ENCODE results near the gene FHOD3. TPM values are rescaled to one million over a fixed set of nuclear protein-coding genes. Genes with fewer than 3 reads are reported as not detected.

The FHOD3 gene
- total and polyA plus RNA-seq, 2 of the 8 experiments (the other 6 are each of a cell fraction or from before 2014, with no cell fraction given) = 9.7 to 10.5 TPM

DNA sequence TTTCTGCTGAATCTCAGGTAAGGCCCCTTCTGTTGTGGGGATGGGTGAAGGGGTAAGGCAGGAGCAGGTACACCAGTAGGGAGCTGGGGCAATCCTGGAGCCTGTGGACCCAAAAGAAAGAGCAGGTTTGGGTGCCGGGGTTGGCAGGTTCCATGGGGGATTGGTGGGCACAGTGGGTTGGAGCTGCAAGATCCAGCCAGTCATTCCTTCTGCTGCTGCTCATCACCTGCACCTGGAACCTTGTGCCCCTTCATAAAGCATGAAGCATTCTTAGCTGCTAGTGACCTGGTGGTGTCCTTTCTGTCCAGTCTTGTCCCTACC is 24.9 kb downstream of the FHOD3 start:
- Histone ChIP-seq H3K36me3 (ENCODE audit: control insufficient read depth in 2 of 4, insufficient read depth in 4 of 4, low read length in 3 of 4) (no peaks in the 10 kb centered on the region), H4K5ac (ENCODE audit: insufficient read length, low read depth, low read length) (no peak overlapping the region), H4K91ac (replicated peaks; ENCODE audit: insufficient read length, low read length) (no peak overlapping the region), H3K4me3 (ENCODE audit: extremely low read depth in 1 of 4, insufficient read depth in 2 of 4, low read depth in 3 of 4, low read length in 4 of 4) (no peak overlapping the region), H2BK120ac (replicated peaks; ENCODE audit: low read depth, low read length) (no peak overlapping the region), H3K27me3 (replicated peaks in 1 of 4; ENCODE audit: control insufficient read depth in 3 of 4, extremely low read depth in 1 of 4, insufficient read depth in 3 of 4, low read length in 3 of 4) (no peaks in the 10 kb centered on the region), H3K79me1 (ENCODE audit: low read depth, low read length) (peaks cover 2% of the 10 kb centered on the region), H2AFZ (ENCODE audit: low read length) (no peak overlapping the region), H3K79me2 (ENCODE audit: control insufficient read depth in 1 of 2, insufficient read depth in 2 of 2, low read length in 2 of 2) (no peaks in the 10 kb centered on the region), H4K20me1 (replicated peaks in 1 of 2; ENCODE audit: control insufficient read depth in 1 of 2, insufficient read depth in 2 of 2, low read length in 2 of 2) (peaks cover 2% of the 10 kb centered on the region in 2 experiments), H3K56ac (replicated peaks; ENCODE audit: insufficient read length, low read depth, low read length) (no peak overlapping the region), H3K27ac (ENCODE audit: low read depth, low read length) (no peak overlapping the region), H3K23ac (ENCODE audit: insufficient read length) (no peak overlapping the region), H3K4ac (replicated peaks; ENCODE audit: insufficient read length, low read depth, low read length) (no peak overlapping the region), H3K23me2 (ENCODE audit: low read depth, low read length) (no peaks in the 10 kb centered on the region), H3K18ac (ENCODE audit: extremely low read depth, low read length) (no peak overlapping the region), H4K8ac (ENCODE audit: extremely low read depth, insufficient read depth, low read length) (no peak overlapping the region), H3K9ac (replicated peaks in 1 of 4; ENCODE audit: extremely low read depth in 1 of 4, low read depth in 3 of 4, low read length in 3 of 4) (no peak overlapping the region), H2BK5ac (ENCODE audit: low read depth, low read length) (peak overlapping the region; percentile 56; the same call in 1 of the 2 replicates), H2BK15ac (ENCODE audit: low read length) (no peak overlapping the region), H2AK5ac (ENCODE audit: low read depth, low read length) (no peak overlapping the region), H3K4me1 (replicated peaks in 1 of 4; ENCODE audit: control insufficient read depth in 3 of 4, insufficient read depth in 4 of 4, low read length in 3 of 4) (no peaks in the 10 kb centered on the region; a peak in 2 of 7 replicates), H3K14ac (ENCODE audit: insufficient read length) (no peak overlapping the region), H2BK12ac (ENCODE audit: low read depth, low read length) (no peak overlapping the region), H2BK20ac (ENCODE audit: low read length) (no peak overlapping the region), H3K9me3 (ENCODE audit: insufficient read depth in 2 of 2, low read depth in 1 of 2, low read length in 1 of 2) (no peaks in the 10 kb centered on the region), H3K4me2 (ENCODE audit: insufficient read depth in 1 of 2, low read depth in 2 of 2, low read length in 2 of 2) (no peak overlapping the region)
- ChIA-PET POLR2A (ENCODE audit: partially characterized antibody) (no interaction called here), CTCF (ENCODE audit: partially characterized antibody) (interaction anchor here (0.6 to 1.4 kb wide), 2 partner anchors 16 to 124 kb away, joined by 3 read pairs; no protein-coding TSS in a partner anchor)
- no peak for TF ChIP-seq CHD1 (IDR thresholded peaks at IDR 0.05; ENCODE audit: low read depth, low read length)
- no peak for DNase-seq (ENCODE audit: low read depth in 1 of 2, low spot score in 2 of 2)
- WGBS, 2 experiments (ENCODE audit: extremely low coverage in 1 of 2, insufficient coverage in 1 of 2, insufficient read length in 1 of 2, insufficient replicate concordance in 2 of 2, low coverage in 1 of 2, low lambda C conversion rate in 2 of 2, missing lambda C conversion rate in 1 of 2) = 92% methylated on average over 1 of the region's 1 CpG; no CpG with 5 or more reads in 1 of the 2 experiments
- FAIRE-seq = no peak
